ENCODE measurements around the gene PPP2R5C.
A peak's percentile ranks its signal among the peaks of the same experiment; 100 is the strongest.
"Not testable (repeated sequence)": the region's sequence is repeated elsewhere in the genome, so short reads cannot be mapped to it uniquely, and the experiment has no call there.

PPP2R5C gene

DNA sequence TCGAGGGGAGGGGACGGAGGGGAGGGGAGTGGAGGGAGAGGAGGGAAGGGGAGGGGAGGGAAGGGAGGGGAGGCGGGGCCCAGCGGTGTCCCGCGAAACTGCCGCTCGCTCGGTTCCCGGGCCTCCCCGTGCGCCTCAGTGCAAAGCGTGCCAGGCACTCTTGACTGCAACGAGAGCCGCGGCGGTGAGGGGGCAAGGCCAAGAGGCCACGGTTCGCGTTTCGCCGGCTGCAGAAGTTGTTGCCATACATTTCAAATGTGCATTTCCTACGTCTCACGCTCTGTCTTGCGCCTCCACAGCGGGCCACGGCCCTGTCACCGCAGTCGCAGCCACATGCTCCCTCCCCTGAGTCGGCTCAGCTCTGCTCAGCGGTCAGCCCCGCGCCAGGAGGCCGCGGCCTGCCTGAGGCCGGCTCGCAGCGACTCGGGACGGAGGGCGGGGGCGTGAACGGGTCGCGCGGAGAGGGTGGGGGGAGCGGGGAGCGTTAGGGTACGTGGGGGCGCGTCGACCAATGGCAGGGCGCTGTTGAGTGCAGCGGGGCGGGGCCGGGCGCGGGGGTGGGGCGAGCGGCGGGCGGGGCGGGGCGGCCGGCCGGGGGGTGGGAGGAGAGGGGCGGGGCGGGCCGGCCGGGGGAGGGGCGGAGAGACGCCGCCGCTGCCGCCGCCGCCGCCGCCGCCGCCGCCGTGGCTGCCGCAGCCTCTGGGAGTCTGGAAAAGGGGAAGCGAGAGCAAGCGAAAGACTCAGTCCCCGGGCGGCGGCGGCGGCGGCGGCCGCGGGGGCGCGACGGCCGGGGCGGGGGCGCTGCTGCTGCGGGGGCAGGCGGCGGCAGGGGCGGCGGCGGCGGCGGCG, at the start of gene PPP2R5C:
Gene PPP2R5C (plus strand): TSS at position 678 of the 849 bp plus-strand sequence. CDS start 185 bp downstream, outside the sequence.
- H3K27ac ChIP-seq (ENCODE audit: low read length): no peak within 1 kb of the TSS
- H3K9me3 ChIP-seq (ENCODE audit: insufficient read depth, low read depth, low read length): no peaks in the 10 kb centered on the region
- H3K36me3 ChIP-seq (ENCODE audit: insufficient read depth, low read depth, low read length): no peaks in the 10 kb centered on the region
- H3K9ac ChIP-seq (ENCODE audit: low read depth, low read length): peak within 1 kb of the TSS; percentile 76; the same call in 1 of the 2 replicates
- H3K27me3 ChIP-seq (ENCODE audit: insufficient read depth, low read length): peaks cover 40% of the 10 kb centered on the region
- H3K4me3 ChIP-seq (ENCODE audit: low read length): peak within 1 kb of the TSS; percentile 92
- no peaks in the 10 kb centered on the region for H3K4me1 ChIP-seq (ENCODE audit: insufficient read depth, low read length)

DNA sequence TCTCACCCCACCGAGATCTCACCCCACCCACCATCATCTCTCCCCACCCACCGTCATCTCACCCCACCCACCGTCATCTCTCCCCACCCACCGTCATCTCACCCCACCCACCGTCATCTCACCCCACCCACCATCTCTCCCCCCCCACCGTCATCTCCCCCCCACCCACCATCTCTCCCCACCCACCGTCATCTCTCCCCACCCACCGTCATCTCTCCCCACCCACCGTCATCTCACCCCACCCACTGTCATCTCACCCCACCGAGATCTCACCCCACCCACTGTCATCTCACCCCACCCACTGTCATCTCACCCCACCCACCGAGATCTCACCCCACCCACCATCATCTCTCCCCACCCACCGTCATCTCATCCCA, 49.7 kb upstream of the PPP2R5C start:
- not testable (repeated sequence) for H3K9ac ChIP-seq (ENCODE audit: low read depth, low read length); H3K4me3 ChIP-seq (ENCODE audit: low read length); H3K36me3 ChIP-seq (ENCODE audit: insufficient read depth, low read depth, low read length)

DNA sequence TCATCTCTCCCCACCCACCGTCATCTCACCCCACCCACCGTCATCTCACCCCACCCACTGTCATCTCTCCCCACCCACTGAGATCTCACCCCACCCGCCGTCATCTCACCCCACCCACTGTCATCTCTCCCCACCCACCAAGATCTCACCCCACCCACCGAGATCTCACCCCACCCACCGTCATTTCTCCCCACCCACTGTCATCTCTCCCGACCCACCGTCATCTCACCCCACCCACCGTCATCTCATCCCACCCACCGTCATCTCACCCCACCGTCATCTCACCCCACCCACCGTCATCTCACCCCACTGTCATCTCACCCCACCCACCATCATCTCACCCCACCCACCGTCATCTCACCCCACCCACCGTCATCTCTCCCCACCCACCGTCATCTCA, 49.2 kb upstream of the PPP2R5C start:
- H3K9me3 ChIP-seq (ENCODE audit: insufficient read depth, low read depth, low read length); H3K4me1 ChIP-seq (ENCODE audit: insufficient read depth, low read length); H3K36me3 ChIP-seq (ENCODE audit: insufficient read depth, low read depth, low read length); H3K27me3 ChIP-seq (ENCODE audit: insufficient read depth, low read length); H3K9ac ChIP-seq (ENCODE audit: low read depth, low read length); H3K27ac ChIP-seq (ENCODE audit: low read length); H3K4me3 ChIP-seq (ENCODE audit: low read length): not testable (repeated sequence)

More for the DNA sequence above, 49.7 kb upstream of the PPP2R5C start:
- not testable (repeated sequence) for H3K27ac ChIP-seq (ENCODE audit: low read length); H3K9me3 ChIP-seq (ENCODE audit: insufficient read depth, low read depth, low read length); H3K4me1 ChIP-seq (ENCODE audit: insufficient read depth, low read length)
- H3K27me3 ChIP-seq (ENCODE audit: insufficient read depth, low read length): peaks cover 11% of the 10 kb centered on the region

- H3K27ac ChIP-seq (ENCODE audit: low read length); H3K36me3 ChIP-seq (ENCODE audit: insufficient read depth, low read depth, low read length); H3K9ac ChIP-seq (ENCODE audit: low read depth, low read length); H3K4me1 ChIP-seq (ENCODE audit: insufficient read depth, low read length); H3K4me3 ChIP-seq (ENCODE audit: low read length); H3K27me3 ChIP-seq (ENCODE audit: insufficient read depth, low read length); H3K9me3 ChIP-seq (ENCODE audit: insufficient read depth, low read depth, low read length): not testable (repeated sequence)
Measured at GRCh38 chr14:101713091-101713490, 48.4 kb upstream of the PPP2R5C start.

DNA sequence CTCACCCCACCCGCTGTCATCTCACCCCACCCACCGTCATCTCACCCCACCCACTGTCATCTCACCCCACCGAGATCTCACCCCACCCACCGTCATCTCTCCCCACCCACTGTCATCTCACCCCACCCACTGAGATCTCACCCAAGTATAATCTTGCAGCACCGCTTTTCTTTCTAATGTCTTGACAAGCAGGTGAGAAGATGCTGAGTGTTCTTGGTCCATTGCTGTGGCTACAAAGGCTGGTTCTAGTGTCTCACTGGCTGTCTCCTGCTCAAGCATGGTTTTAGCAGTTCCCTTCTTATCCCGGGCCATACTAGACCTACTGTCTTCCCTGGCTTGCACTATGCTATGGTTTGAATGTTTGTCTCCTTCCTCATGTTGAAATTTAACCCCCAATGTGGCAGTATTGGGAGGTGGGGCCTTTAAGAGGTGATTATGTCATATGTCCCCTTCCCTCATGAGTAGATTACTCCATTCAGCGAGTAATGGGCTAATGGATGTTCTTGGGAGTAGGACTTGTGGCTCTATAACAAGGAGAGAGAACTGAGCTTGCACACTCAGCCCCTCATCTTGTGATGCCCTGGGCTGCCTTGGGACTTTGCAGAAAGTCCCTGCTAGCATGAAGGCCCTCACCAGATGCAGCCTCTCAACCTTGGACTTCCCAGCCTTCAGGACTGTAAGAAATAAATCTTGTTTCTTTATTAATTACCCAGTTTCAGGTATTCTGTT, 47.7 kb upstream of the PPP2R5C start:
- H3K4me3 ChIP-seq (ENCODE audit: low read length): no peak overlapping the region
- H3K4me1 ChIP-seq (ENCODE audit: insufficient read depth, low read length): no peaks in the 10 kb centered on the region
- no peaks in the 10 kb centered on the region for H3K9me3 ChIP-seq (ENCODE audit: insufficient read depth, low read depth, low read length)
- H3K9ac ChIP-seq (ENCODE audit: low read depth, low read length): no peak overlapping the region
- no peaks in the 10 kb centered on the region for H3K27me3 ChIP-seq (ENCODE audit: insufficient read depth, low read length)
- H3K27ac ChIP-seq (ENCODE audit: low read length): no peak overlapping the region
- H3K36me3 ChIP-seq (ENCODE audit: insufficient read depth, low read depth, low read length): no peaks in the 10 kb centered on the region

GRCh38 chr14:101714394-101714793, 47.1 kb upstream of the PPP2R5C start:
- H3K36me3 ChIP-seq (ENCODE audit: insufficient read depth, low read depth, low read length): no peaks in the 10 kb centered on the region
- H3K4me1 ChIP-seq (ENCODE audit: insufficient read depth, low read length): no peaks in the 10 kb centered on the region
- H3K27ac ChIP-seq (ENCODE audit: low read length): no peak overlapping the region
- no peak overlapping the region for H3K4me3 ChIP-seq (ENCODE audit: low read length)
- H3K9ac ChIP-seq (ENCODE audit: low read depth, low read length): no peak overlapping the region
- H3K9me3 ChIP-seq (ENCODE audit: insufficient read depth, low read depth, low read length): no peaks in the 10 kb centered on the region
- H3K27me3 ChIP-seq (ENCODE audit: insufficient read depth, low read length): no peaks in the 10 kb centered on the region

DNA sequence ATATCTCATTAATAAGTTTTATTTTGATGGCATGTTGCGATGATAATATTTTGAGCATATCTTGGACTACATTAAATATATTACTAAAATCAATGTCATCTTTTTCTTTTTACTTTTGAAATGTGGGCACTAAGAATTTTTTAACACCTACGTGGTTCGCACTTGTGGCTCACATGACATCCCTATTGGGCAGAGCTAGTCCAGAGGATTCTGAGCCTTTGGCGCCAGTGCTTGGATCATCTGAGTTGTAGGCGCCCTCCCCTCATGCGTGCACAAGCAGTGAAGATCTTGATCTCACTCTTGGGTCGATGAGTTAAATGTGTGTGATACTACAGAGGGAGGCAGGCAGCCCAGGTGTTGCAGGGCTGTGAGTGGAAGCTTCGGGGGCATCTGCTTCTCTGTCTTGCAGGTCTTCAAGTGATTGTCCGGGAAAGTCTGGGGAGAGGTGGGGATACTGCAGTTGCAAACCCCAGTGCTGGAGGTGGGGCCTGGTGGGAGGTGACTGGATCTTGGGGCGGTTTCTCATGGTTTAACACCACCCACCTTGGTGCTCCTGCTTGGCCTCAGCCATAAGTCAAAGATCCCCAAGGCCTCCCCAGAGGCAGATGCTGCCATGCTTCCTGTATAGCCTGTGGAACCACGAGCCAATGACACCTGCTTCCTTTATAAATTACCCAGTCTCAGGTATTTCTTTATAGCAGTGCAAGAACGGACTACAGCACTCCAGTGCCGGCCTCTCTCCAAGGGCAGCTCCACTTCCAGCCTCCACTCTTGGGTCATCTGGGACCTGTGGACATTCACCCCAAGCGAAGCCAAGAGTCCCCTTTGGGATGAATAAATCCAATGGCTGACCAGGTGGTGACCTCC, 46.1 kb upstream of the PPP2R5C start:
- Histone ChIP-seq H3K9ac (ENCODE audit: low read depth, low read length) (no peak overlapping the region), H3K4me3 (ENCODE audit: low read length) (no peak overlapping the region), H3K27me3 (ENCODE audit: insufficient read depth, low read length) (no peaks in the 10 kb centered on the region), H3K4me1 (ENCODE audit: insufficient read depth, low read length) (no peaks in the 10 kb centered on the region), H3K9me3 (ENCODE audit: insufficient read depth, low read depth, low read length) (no peaks in the 10 kb centered on the region), H3K27ac (ENCODE audit: low read length) (no peak overlapping the region), H3K36me3 (ENCODE audit: insufficient read depth, low read depth, low read length) (no peaks in the 10 kb centered on the region)

DNA sequence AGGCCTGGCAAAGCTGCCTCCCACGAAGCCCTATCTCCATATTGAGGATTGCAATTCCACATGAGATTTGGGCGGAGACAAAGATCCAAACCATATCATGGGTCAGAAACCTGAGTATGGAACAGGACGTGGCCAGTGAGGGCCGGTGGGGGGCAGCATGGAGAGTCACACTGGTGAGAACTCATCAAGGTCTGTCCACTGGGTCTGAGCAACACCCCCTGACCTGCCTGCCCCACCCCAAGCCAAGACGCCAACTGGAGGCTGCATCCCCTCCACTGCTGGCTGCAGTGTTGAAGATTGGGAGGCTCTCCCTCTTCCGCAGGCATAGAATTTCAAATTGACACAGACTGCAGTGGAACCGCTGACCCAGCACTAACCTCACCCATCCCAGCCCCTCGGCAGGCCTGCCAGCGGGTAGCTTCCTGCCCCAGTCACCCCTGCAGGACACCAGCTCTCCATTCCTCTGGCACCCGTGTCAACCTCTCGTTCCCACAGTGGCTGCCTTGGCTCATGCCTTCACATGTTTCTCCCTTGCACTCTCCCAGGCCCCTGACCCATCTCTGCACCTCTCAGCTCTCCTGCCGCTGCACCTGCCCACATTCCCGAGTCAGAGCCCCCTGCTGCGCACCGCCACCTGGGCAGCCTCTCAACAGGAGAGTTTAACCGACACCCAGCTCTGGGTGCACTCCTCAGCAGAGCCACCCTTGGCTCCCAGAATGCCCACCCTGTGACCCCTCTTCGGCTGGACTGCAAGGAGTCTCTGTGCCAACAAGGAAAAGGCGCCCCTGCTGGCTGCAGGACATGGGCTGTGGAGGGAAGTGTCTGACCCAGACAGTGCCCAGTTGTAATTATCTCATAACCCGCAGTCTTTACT, 45.2 kb upstream of the PPP2R5C start:
- no peaks in the 10 kb centered on the region for H3K36me3 ChIP-seq (ENCODE audit: insufficient read depth, low read depth, low read length)
- no peaks in the 10 kb centered on the region for H3K4me1 ChIP-seq (ENCODE audit: insufficient read depth, low read length)
- H3K9me3 ChIP-seq (ENCODE audit: insufficient read depth, low read depth, low read length): no peaks in the 10 kb centered on the region
- no peak overlapping the region for H3K27ac ChIP-seq (ENCODE audit: low read length)
- H3K9ac ChIP-seq (ENCODE audit: low read depth, low read length): no peak overlapping the region
- no peak overlapping the region for H3K4me3 ChIP-seq (ENCODE audit: low read length)
- no peaks in the 10 kb centered on the region for H3K27me3 ChIP-seq (ENCODE audit: insufficient read depth, low read length)

- Histone ChIP-seq H3K27me3 (ENCODE audit: insufficient read depth, low read length) (no peaks in the 10 kb centered on the region), H3K27ac (ENCODE audit: low read length) (no peak overlapping the region)
Measured at GRCh38 chr14:101716956-101717662, 44.4 kb upstream of the PPP2R5C start.

DNA sequence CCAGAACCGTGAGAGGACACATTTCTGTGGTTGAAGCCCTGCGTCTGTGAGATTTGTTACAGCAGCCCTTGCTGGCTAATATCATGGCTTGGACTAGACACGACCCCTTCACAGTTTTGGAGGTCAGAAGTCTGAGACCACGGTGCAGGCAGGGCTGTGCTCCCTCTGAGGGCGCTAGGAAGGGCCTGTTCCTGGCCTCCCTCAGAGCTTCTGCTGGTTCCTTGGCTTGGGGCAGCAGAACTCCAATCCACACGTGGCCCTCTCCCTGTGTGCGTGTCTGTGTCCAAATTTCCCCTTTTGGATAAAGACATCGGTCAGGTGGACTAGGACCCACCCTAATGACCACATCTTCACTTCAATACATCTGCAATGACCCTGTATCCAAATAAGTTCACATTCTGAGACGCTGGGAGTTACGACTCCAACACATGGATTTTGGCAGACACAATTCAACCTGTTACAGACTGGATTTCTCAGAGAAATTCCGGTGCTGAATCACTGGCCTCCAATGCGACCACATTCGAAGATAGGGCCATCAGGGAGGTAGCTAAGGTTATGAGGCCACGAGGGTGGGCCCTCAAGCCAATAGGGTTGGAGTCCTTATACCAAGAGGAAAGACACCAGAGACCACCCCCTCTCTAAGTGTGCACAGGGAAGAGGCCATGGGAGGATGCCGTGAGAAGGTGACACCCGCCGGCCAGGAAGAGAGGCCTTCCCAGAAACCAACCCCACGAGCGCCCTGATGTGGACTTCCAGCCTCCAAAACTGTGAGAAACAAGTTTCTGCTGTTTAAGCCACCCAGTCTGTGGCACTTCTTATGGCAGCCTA, 43.6 kb upstream of the PPP2R5C start:
- Histone ChIP-seq H3K4me3 (ENCODE audit: low read length) (no peak overlapping the region), H3K27me3 (ENCODE audit: insufficient read depth, low read length) (no peaks in the 10 kb centered on the region), H3K36me3 (ENCODE audit: insufficient read depth, low read depth, low read length) (no peaks in the 10 kb centered on the region), H3K27ac (ENCODE audit: low read length) (no peak overlapping the region), H3K9ac (ENCODE audit: low read depth, low read length) (no peak overlapping the region), H3K9me3 (ENCODE audit: insufficient read depth, low read depth, low read length) (no peaks in the 10 kb centered on the region), H3K4me1 (ENCODE audit: insufficient read depth, low read length) (peaks cover 3% of the 10 kb centered on the region; the same call in 1 of the 2 replicates)

More at GRCh38 chr14:101716956-101717662, 44.4 kb upstream of the PPP2R5C start:
- no peaks in the 10 kb centered on the region for H3K36me3 ChIP-seq (ENCODE audit: insufficient read depth, low read depth, low read length)
- H3K9ac ChIP-seq (ENCODE audit: low read depth, low read length): no peak overlapping the region
- 0 out of 2 replicates have a peak, but pooled peaks cover 3% of the 10 kb centered on the region for H3K4me1 ChIP-seq (ENCODE audit: insufficient read depth, low read length)
- no peaks in the 10 kb centered on the region for H3K9me3 ChIP-seq (ENCODE audit: insufficient read depth, low read depth, low read length)
- H3K4me3 ChIP-seq (ENCODE audit: low read length): no peak overlapping the region

Measured in iPS-20b (cell line).